Endothelial cell of umbilical vein (primary cell): ENCODE results near the gene GPR4.

Experiments used
- EZH2 ChIP-seq: IDR thresholded peaks from 2 replicates; pipeline ENCODE4 v1.6.1; 2012; ENCODE audit warnings: borderline replicate concordance, low read depth, mild to moderate bottlenecking, moderate library complexity, low read length, inconsistent platforms; ENCODE audit not compliant: severe bottlenecking
- JUN ChIP-seq: IDR thresholded peaks from 2 replicates; pipeline ENCODE4 v1.6.1; 2011; ENCODE audit warnings: borderline replicate concordance, low read depth; ENCODE audit not compliant: insufficient read length, insufficient read depth
- MAX ChIP-seq: IDR thresholded peaks from 2 replicates; pipeline ENCODE4 v1.6.1; 2011; ENCODE audit not compliant: insufficient read depth, insufficient read length
- POLR2A ChIP-seq: IDR thresholded peaks from 2 replicates; pipeline ENCODE4 v1.6.1; 2012; ENCODE audit warnings: low read depth, mild to moderate bottlenecking, control low read depth, low read length
- POLR2AphosphoS5 ChIP-seq: IDR thresholded peaks from 2 replicates; pipeline ENCODE4 v1.6.1; 2012; ENCODE audit warnings: low read depth, mild to moderate bottlenecking, control low read depth, low read length, moderate library complexity; ENCODE audit not compliant: insufficient read depth
- TF ChIP-seq, protein P1 (sequence below), 2 donors: IDR thresholded peaks; 1 replicate in 1 of 2; 2 replicates in 1 of 2; pipeline ENCODE4 v1.5.1; 2011; ENCODE audit warnings: low read length in 2 of 2, mild to moderate bottlenecking in 2 of 2, moderate library complexity in 2 of 2, control low read depth in 1 of 2, inconsistent platforms in 1 of 2, low read depth in 1 of 2; ENCODE audit not compliant: insufficient read depth in 1 of 2; ENCODE audit errors: extremely low read depth in 1 of 2

DNA sequence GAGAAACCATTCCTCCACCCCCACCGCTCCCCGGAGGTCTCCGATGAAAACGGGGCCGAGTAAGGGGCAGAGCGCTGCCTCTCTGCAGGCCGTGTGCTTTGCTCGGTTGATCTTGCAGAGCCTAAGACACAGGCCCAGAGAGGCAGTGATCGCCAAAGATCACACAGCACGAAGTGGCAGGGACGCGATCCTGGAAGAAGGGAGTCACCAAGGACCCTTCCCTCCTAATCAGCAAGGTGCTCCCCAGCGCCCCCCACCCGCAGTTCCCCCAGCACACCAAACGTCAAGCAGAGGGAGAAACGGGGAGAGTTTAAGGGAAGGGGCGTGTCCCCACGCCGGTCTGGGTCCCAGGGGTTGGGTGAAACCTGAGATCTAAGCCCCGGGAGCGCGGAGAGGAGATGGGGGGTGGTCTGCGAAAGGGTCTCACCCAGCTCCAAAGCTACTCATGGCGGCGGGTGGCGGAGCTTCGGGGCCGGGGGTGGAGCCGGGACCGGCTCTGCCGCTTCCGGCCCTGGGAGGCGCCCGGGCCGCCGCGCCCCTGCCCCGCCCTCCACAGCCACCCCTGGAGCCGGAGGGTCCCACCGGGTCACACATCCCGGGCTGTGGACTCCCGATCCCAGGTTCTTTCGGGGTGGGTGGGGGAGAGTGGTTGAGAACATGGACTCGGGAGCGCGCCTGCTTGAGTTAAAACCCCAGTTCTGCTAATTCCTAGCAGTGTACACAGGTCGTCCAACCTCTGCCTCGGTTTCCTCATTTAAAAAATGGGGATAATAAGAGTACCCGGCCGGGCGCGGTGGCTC, 37.1 kb upstream of the GPR4 start, which contains the start of gene EML2:
- TF ChIP-seq POLR2A = no peak
- peak; percentile 33 for TF ChIP-seq POLR2AphosphoS5
- TF ChIP-seq, protein P1, sequence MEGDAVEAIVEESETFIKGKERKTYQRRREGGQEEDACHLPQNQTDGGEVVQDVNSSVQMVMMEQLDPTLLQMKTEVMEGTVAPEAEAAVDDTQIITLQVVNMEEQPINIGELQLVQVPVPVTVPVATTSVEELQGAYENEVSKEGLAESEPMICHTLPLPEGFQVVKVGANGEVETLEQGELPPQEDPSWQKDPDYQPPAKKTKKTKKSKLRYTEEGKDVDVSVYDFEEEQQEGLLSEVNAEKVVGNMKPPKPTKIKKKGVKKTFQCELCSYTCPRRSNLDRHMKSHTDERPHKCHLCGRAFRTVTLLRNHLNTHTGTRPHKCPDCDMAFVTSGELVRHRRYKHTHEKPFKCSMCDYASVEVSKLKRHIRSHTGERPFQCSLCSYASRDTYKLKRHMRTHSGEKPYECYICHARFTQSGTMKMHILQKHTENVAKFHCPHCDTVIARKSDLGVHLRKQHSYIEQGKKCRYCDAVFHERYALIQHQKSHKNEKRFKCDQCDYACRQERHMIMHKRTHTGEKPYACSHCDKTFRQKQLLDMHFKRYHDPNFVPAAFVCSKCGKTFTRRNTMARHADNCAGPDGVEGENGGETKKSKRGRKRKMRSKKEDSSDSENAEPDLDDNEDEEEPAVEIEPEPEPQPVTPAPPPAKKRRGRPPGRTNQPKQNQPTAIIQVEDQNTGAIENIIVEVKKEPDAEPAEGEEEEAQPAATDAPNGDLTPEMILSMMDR (IDR thresholded peaks at IDR 0.05; ENCODE audit: extremely low read depth in 1 of 2, insufficient read depth in 1 of 2, low read depth in 1 of 2, low read length in 2 of 2) = peak in 1 of 2 donors; percentile 15
- no peak for TF ChIP-seq JUN
- TF ChIP-seq MAX = no peak
- no peak for TF ChIP-seq EZH2
